NT2/D1 (cell line): Measurements from ENCODE around the gene AARS2.

Source experiments
- SUZ12 ChIP-seq: IDR thresholded peaks from 2 replicates; pipeline ENCODE4 v1.6.1; 2011; ENCODE audit not compliant: insufficient read length, insufficient read depth; ENCODE audit errors: extremely low read depth
- YY1 ChIP-seq: IDR thresholded peaks from 2 replicates; pipeline ENCODE4 v1.6.1; 2011; ENCODE audit not compliant: insufficient read length, insufficient read depth
- ZNF274 ChIP-seq: IDR thresholded peaks from 2 replicates; pipeline ENCODE4 v1.6.1; 2011; ENCODE audit warnings: mild to moderate bottlenecking, low read depth, low read length

GRCh38 chr6:44286747-44287146 is 26.4 kb downstream of the AARS2 start:
- TF ChIP-seq ZNF274: no peak
- no peak for TF ChIP-seq SUZ12
- TF ChIP-seq YY1: no peak
